NCI-H2029 (cell line): Measurements from ENCODE around the gene FNDC3B.
"Not testable (repeated sequence)": the region's sequence is repeated elsewhere in the genome, so short reads cannot be mapped to it uniquely, and the experiment has no call there.

Experiments
- DNase-seq: peaks from one replicate; lab custom pipeline; 2025; lab: John Stamatoyannopoulos, UW

FNDC3B gene

GRCh38 chr3:172236771-172237742 is 197.7 kb downstream of the FNDC3B start:
- no peak for DNase-seq

GRCh38 chr3:172238188-172238587 is 198.8 kb downstream of the FNDC3B start:
- no peak for DNase-seq

- no peak for DNase-seq
These were observed 199.9 kb downstream of the FNDC3B start for GRCh38 chr3:172239218-172239790.

- no peak for DNase-seq
These were observed 202.0 kb downstream of the FNDC3B start for GRCh38 chr3:172241405-172241804.

GRCh38 chr3:172242471-172242870 is 203.1 kb downstream of the FNDC3B start:
- not testable (repeated sequence) for DNase-seq

GRCh38 chr3:172243376-172243775 is 204.0 kb downstream of the FNDC3B start:
- DNase-seq, result not testable (repeated sequence)

- DNase-seq, result no peak
These were observed 204.6 kb downstream of the FNDC3B start for GRCh38 chr3:172244011-172244410.

GRCh38 chr3:172245241-172245640 is 205.9 kb downstream of the FNDC3B start:
- DNase-seq, result no peak

GRCh38 chr3:172246107-172246844 is 206.9 kb downstream of the FNDC3B start:
- no peak for DNase-seq

- no peak for DNase-seq
These were observed 208.3 kb downstream of the FNDC3B start for GRCh38 chr3:172247525-172248274.

- DNase-seq, result no peak
These were observed 209.7 kb downstream of the FNDC3B start for GRCh38 chr3:172249039-172249438.

GRCh38 chr3:172251211-172251610 is 211.8 kb downstream of the FNDC3B start:
- no peak for DNase-seq

- DNase-seq, result no peak
These were observed 213.8 kb downstream of the FNDC3B start for GRCh38 chr3:172253200-172253599.

- no peak for DNase-seq
These were observed 215.2 kb downstream of the FNDC3B start for GRCh38 chr3:172254542-172254941.

- not testable (repeated sequence) for DNase-seq
These were observed 215.9 kb downstream of the FNDC3B start for GRCh38 chr3:172255321-172255720.

- no peak for DNase-seq
These were observed 216.8 kb downstream of the FNDC3B start for GRCh38 chr3:172256101-172256734.

- DNase-seq, result no peak
These were observed 218.4 kb downstream of the FNDC3B start for GRCh38 chr3:172257648-172258400.

- DNase-seq, result no peak
These were observed 219.2 kb downstream of the FNDC3B start for GRCh38 chr3:172258624-172259023.

GRCh38 chr3:172259111-172259541 is 219.7 kb downstream of the FNDC3B start:
- no peak for DNase-seq

GRCh38 chr3:172259726-172260248 is 220.4 kb downstream of the FNDC3B start:
- no peak for DNase-seq
